SU-DHL-6 (cell line): ENCODE measurements around the gene SERPINI1.
A peak's percentile ranks its signal among the peaks of the same experiment; 100 is the strongest.

Experiments
- H2AFZ ChIP-seq: fragments of 200-600 bp; sonication (generic); 2 replicates; pipeline ENCODE4 v1.6.1; 2014; ENCODE audit warnings: low read depth, mild to moderate bottlenecking, moderate library complexity, mixed read lengths, antibody characterized with exemption, low read length; ENCODE audit not compliant: severe bottlenecking
- H3F3A ChIP-seq: fragments of 200-600 bp; shearing (Covaris generic); 2 replicates; pipeline ENCODE4 v1.6.0; 2016; ENCODE audit warnings: antibody characterized with exemption, mild to moderate bottlenecking; ENCODE audit not compliant: insufficient read depth
- H3K27ac ChIP-seq: fragments of 200-600 bp; sonication (generic); 2 replicates; pipeline ENCODE4 v1.5.1; 2016; ENCODE audit warnings: low read depth, mild to moderate bottlenecking, low read length, moderate library complexity, mixed read lengths
- H3K27me3 ChIP-seq: fragments of 200-600 bp; sonication (generic), shearing (Covaris generic); 2 replicates; pipeline ENCODE4 v1.6.0; 2014; ENCODE audit warnings: mild to moderate bottlenecking, low read length
- H3K36me3 ChIP-seq: fragments of 200-600 bp; sonication (generic); 2 replicates; pipeline ENCODE4 v1.6.1; 2014; ENCODE audit warnings: mild to moderate bottlenecking, low read length, mixed read lengths
- H3K4me2 ChIP-seq: fragments of 300-600, 200-600 bp; shearing (Covaris generic), sonication (generic); 2 replicates; pipeline ENCODE4 v1.6.0; 2014; ENCODE audit warnings: low read length, low read depth, mild to moderate bottlenecking; ENCODE audit not compliant: poor library complexity, severe bottlenecking
- H3K4me3 ChIP-seq: fragments of 200-600 bp; sonication (generic); 2 replicates; pipeline ENCODE4 v1.5.1; 2014; ENCODE audit warnings: antibody characterized with exemption, low read length, mild to moderate bottlenecking, mixed read lengths; ENCODE audit not compliant: insufficient read depth, poor library complexity, severe bottlenecking
- H3K79me2 ChIP-seq: fragments of 200-600 bp; sonication (generic); 2 replicates; pipeline ENCODE4 v1.6.1; 2014; ENCODE audit warnings: mild to moderate bottlenecking, low read length, moderate library complexity; ENCODE audit not compliant: insufficient read depth
- H3K9ac ChIP-seq: fragments of 200-600 bp; sonication (generic); 2 replicates; pipeline ENCODE4 v1.7.0; 2014; ENCODE audit warnings: mild to moderate bottlenecking, low read length
- H3K9me2 ChIP-seq: fragments of 200-600 bp; sonication (generic); replicated peaks from 2 replicates; pipeline ENCODE4 v1.6.1; 2014; ENCODE audit warnings: low read length; ENCODE audit not compliant: insufficient read depth
- H3K9me3 ChIP-seq: fragments of 200-600 bp; sonication (generic); 2 replicates; pipeline ENCODE4 v1.6.1; 2014; ENCODE audit warnings: low read length, mixed read lengths; ENCODE audit not compliant: insufficient read depth
- H4K20me1 ChIP-seq: fragments of 200-600 bp; sonication (generic); 2 replicates; pipeline ENCODE4 v1.6.1; 2014; ENCODE audit warnings: low read depth, mild to moderate bottlenecking, antibody characterized with exemption, low read length, moderate library complexity, mixed read lengths
- EZH2phosphoT487 ChIP-seq: fragments of 200-600 bp; sonication (generic), shearing (Covaris generic); conservative IDR thresholded peaks from 2 replicates; pipeline ENCODE4 v1.6.1; 2018; ENCODE audit warnings: mild to moderate bottlenecking, antibody characterized with exemption, low read length, moderate library complexity, mixed read lengths
- TF ChIP-seq, protein P1 (sequence below): fragments of 200-600 bp; sonication (generic); IDR thresholded peaks from one replicate; pipeline ENCODE4 v1.5.1; 2017; ENCODE audit warnings: antibody characterized with exemption, mild to moderate bottlenecking, low read length, moderate library complexity; ENCODE audit not compliant: insufficient read depth, poor library complexity, severe bottlenecking

SERPINI1 gene

DNA sequence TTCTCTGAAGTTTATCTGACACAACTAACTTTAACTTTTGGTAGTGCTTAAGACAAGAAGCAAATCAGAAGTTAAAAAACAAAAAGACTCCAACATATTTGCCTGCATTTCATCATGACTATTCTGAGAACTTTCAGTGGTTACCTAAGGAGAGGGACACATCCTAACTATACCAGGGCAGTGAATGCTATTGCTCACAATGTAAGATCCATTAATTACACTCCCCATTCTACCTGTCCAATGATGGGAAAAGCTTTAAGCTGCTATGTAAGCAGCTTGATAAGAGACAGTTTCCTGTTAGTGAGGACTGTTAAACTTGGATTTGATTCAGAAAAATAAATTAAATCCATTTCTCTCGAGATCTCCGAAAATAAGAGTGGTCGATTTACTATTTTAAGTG lies 37.5 kb downstream of the SERPINI1 start:
- peak overlapping the region; percentile 94 for H3K27ac ChIP-seq
- H3K27me3 ChIP-seq: no peaks in the 10 kb centered on the region
- peak overlapping the region; percentile 82 for H3K4me2 ChIP-seq
- no peaks in the 10 kb centered on the region for H4K20me1 ChIP-seq
- H3F3A ChIP-seq: peaks cover 27% of the 10 kb centered on the region
- TF ChIP-seq EZH2phosphoT487: no peak
- TF ChIP-seq, protein P1, sequence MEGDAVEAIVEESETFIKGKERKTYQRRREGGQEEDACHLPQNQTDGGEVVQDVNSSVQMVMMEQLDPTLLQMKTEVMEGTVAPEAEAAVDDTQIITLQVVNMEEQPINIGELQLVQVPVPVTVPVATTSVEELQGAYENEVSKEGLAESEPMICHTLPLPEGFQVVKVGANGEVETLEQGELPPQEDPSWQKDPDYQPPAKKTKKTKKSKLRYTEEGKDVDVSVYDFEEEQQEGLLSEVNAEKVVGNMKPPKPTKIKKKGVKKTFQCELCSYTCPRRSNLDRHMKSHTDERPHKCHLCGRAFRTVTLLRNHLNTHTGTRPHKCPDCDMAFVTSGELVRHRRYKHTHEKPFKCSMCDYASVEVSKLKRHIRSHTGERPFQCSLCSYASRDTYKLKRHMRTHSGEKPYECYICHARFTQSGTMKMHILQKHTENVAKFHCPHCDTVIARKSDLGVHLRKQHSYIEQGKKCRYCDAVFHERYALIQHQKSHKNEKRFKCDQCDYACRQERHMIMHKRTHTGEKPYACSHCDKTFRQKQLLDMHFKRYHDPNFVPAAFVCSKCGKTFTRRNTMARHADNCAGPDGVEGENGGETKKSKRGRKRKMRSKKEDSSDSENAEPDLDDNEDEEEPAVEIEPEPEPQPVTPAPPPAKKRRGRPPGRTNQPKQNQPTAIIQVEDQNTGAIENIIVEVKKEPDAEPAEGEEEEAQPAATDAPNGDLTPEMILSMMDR: no peak
- H3K79me2 ChIP-seq: no peaks in the 10 kb centered on the region
- peaks cover 12% of the 10 kb centered on the region; the same call in 1 of the 2 replicates for H3K9me3 ChIP-seq
- peak overlapping the region; percentile 43 for H3K4me3 ChIP-seq
- H3K9ac ChIP-seq: peak overlapping the region; percentile 31
- peak overlapping the region; percentile 38 for H2AFZ ChIP-seq
- H3K36me3 ChIP-seq: peaks cover 6% of the 10 kb centered on the region
- H3K9me2 ChIP-seq: no peaks in the 10 kb centered on the region

DNA sequence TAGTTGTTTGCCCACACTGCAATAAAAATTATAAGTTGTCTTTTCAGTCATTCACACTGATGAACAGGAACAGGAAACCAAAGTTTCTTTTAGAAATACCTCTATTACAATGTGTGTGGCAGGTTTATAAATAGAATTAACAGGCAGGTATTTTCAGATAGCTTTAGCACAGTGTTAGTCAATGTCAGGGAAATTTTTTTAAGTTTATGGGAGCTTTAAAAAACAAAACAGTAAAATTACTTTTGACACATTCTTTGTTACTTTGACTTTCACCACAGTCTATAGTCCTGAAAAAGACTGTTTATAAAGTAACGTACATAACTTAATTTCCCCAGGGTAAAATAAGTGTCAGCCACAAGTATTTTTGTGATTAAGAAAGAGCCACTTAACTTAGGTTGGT lies 38.1 kb downstream of the SERPINI1 start:
- Histone ChIP-seq H2AFZ (peak overlapping the region; percentile 38), H3K9me2 (no peaks in the 10 kb centered on the region), H3K9ac (peak overlapping the region; percentile 31), H3K9me3 (peaks cover 18% of the 10 kb centered on the region; the same call in 1 of the 2 replicates), H4K20me1 (no peaks in the 10 kb centered on the region), H3F3A (peaks cover 27% of the 10 kb centered on the region), H3K36me3 (peaks cover 11% of the 10 kb centered on the region), H3K4me3 (peak overlapping the region; percentile 43), H3K27ac (peak overlapping the region; percentile 94), H3K27me3 (no peaks in the 10 kb centered on the region), H3K4me2 (peak overlapping the region; percentile 82), H3K79me2 (no peaks in the 10 kb centered on the region)
- no peak for TF ChIP-seq EZH2phosphoT487
- TF ChIP-seq, protein P1: no peak

DNA sequence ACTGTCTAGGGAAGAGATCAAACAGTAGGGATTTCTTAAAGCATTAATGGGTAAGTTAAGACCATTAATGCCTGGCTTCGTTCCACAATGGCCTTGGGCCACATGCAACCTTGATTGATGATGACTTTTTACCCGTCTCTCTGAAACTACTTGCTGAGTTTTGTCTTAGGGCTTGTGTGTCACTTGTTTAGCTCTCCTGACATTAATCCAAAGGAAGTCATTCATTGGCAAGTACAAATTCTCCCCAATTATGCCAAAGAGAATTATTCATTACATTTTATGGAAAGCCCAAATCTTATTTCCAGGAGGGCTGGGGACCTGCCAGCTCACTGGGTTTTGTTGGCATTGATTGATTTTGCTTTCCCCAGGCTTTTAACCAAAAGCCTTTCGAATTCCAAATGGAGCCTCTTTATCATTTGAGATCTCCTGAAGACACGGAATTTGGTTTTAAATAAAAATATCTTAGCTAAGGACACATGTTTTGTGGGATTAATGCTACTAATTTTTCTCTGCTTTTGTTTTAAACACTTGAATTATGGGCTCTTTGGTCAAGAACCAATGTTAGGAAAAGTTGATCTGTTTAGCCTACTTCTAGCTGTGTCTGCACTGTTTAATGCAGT lies 40.7 kb downstream of the SERPINI1 start:
- Histone ChIP-seq H4K20me1 (no peaks in the 10 kb centered on the region), H3K9me3 (peaks cover 21% of the 10 kb centered on the region; the same call in 1 of the 2 replicates), H3K9ac (no peak overlapping the region), H3K36me3 (peaks cover 11% of the 10 kb centered on the region), H3K9me2 (no peaks in the 10 kb centered on the region), H3K79me2 (no peaks in the 10 kb centered on the region), H3K4me2 (peak overlapping the region; percentile 54), H2AFZ (no peak overlapping the region), H3K27me3 (no peaks in the 10 kb centered on the region), H3K27ac (peak overlapping the region; percentile 62; the same call in 1 of the 2 replicates), H3F3A (peaks cover 27% of the 10 kb centered on the region), H3K4me3 (no peak overlapping the region)
- TF ChIP-seq, protein P1: no peak
- TF ChIP-seq EZH2phosphoT487: no peak
